ENCODE results near the gene ARPC4. TPM values are rescaled to one million over a fixed set of nuclear protein-coding genes. Genes with fewer than 3 reads are reported as not detected.

The ARPC4 gene
- total and polyA plus RNA-seq, 2 of the 13 experiments (the other 11 are each of a cell fraction or from before 2014, with no cell fraction given), result 30.1 to 83.6 TPM

- TF ChIP-seq PAXIP1 (CRISPR knock-in tag; conservative IDR thresholded peaks at IDR 0.05) (0 out of 2 replicates have a peak, but pooled peaks have one; percentile 31), KIAA2018 (CRISPR knock-in tag; IDR thresholded peaks at IDR 0.05; ENCODE audit: borderline replicate concordance) (no peak), EP300 (IDR thresholded peaks at IDR 0.05; ENCODE audit: low read depth in 2 of 2, low read length in 2 of 2) (no peak), EP300 (CRISPR knock-in tag; IDR thresholded peaks at IDR 0.05; ENCODE audit: borderline replicate concordance) (no peak), HNF1B (CRISPR knock-in tag; IDR thresholded peaks at IDR 0.05) (no peak), ZNF431 (CRISPR knock-in tag; IDR thresholded peaks at IDR 0.05; ENCODE audit: borderline replicate concordance, low read depth) (no peak), MBD4 (IDR thresholded peaks at IDR 0.05; ENCODE audit: borderline replicate concordance, low read length) (no peak), REPIN1 (CRISPR knock-in tag; IDR thresholded peaks at IDR 0.05; ENCODE audit: borderline replicate concordance, low read depth) (peak; percentile 58; the same call in 1 of the 2 replicates), SRY (CRISPR knock-in tag; IDR thresholded peaks at IDR 0.05) (0 out of 2 replicates have a peak, but pooled peaks have one; percentile 3), BCL6 (CRISPR knock-in tag; IDR thresholded peaks at IDR 0.05) (peak; percentile 57; the same call in 1 of the 2 replicates), ARNTL (CRISPR knock-in tag; IDR thresholded peaks at IDR 0.05) (no peak), ZNF10 (CRISPR knock-in tag; IDR thresholded peaks at IDR 0.05; ENCODE audit: borderline replicate concordance, low read depth) (no peak), EED (CRISPR knock-in tag; IDR thresholded peaks at IDR 0.05) (no peak), ZNF558 (CRISPR knock-in tag; IDR thresholded peaks at IDR 0.05; ENCODE audit: borderline replicate concordance) (no peak), ZNF782 (CRISPR knock-in tag; IDR thresholded peaks at IDR 0.05; ENCODE audit: borderline replicate concordance) (no peak)
Observed at GRCh38 chr3:9834520-9835380, 41.9 kb downstream of the ARPC4 start (continued).

Data from HepG2 (cell line).